KG1 (cell line): Measurements from ENCODE around the gene CFAP97.
"Not testable (repeated sequence)": the region's sequence is repeated elsewhere in the genome, so short reads cannot be mapped to it uniquely, and the experiment has no call there.

Source experiments
- DNase-seq: peaks from one replicate; lab custom pipeline; 2025; lab: John Stamatoyannopoulos, UW

Gene CFAP97

GRCh38 chr4:185222598-185222997 is 18.8 kb upstream of the CFAP97 start:
- DNase-seq = no peak

- no peak for DNase-seq
Measured at GRCh38 chr4:185221912-185222311, 18.1 kb upstream of the CFAP97 start.

DNA sequence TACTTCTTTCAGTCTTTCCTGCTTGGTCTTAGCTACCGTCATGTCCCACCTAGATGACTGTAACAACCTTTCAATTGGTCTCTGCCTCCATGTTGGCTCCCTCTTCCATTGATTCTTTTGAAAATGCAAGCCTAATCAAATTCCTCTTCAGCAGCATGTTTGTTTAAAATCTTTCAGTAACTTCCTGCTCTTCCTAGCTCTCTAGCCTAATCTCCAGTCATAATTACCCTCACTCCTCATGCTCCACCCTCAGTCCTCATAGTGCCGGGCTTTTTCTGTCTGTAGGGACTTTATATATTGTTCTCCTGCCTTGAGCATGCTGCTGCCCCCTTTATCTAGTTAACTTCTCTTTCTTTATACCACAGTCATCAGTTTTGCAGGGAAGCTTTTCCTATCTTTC is 17.7 kb upstream of the CFAP97 start:
- DNase-seq = no peak

GRCh38 chr4:185219551-185220344 is 15.9 kb upstream of the CFAP97 start:
- no peak for DNase-seq

DNA sequence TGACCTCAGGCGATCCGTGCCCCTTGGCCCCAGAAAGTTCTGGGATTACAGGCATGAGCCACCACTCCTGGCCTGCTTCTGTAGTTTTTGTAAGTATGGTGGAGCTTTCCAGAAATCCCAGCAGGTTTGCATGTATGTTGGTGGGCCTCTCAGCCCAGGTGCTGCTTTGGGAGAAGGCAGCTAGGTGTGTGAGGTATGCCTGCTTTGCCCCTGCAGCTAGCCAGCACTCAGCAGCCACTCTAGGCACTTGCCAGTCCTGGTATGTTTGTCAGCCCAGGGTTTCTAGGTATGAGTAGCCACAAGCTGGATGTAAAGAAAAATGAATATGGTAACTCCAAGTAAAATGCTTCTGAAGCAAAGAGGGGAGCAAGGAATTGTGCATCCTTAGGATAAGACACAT is 14.5 kb upstream of the CFAP97 start:
- DNase-seq = no peak

- DNase-seq = no peak
Measured at GRCh38 chr4:185217408-185217975, 13.7 kb upstream of the CFAP97 start.

DNA sequence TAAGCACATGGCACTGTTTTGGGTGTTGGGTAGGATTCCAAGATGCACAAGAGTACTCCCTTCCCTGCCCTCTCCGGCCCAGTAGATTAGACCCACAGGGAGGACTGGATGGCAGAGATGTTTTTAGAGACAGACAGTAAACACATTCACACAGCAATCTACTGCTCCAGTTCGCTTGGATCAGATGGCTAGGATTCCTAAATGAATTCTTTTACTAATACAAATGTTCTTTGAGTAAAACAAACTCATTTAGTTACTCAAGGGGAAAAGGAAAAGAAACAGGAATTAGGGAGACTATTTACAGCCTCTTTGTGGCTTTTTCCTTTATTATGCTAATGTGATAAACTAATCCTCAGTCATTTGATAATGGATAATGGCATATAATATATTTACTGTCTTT is 11.5 kb upstream of the CFAP97 start:
- DNase-seq = no peak

DNA sequence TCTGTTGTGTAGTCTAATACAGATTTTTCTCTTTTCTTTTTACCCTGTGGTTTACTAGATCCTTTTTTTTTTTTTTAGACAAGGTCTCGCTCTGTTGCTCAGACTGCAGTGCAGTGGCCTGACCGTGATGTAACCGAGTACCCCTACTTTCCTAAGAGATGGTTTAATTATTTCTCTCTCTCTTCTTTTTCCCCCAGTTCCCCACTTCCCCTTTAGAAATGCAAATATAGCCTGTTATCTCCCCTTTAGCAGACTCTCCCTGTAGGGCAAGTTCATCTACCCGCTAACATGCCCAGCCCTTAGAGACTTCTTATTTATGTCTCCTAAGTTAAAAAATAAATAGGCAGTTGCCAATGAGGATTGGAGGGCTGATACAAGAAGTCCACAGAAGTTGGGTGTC is 10.1 kb upstream of the CFAP97 start:
- no peak for DNase-seq

GRCh38 chr4:185212581-185212980 is 8.8 kb upstream of the CFAP97 start:
- DNase-seq = no peak

- DNase-seq = no peak
Measured at GRCh38 chr4:185211641-185212040, 7.8 kb upstream of the CFAP97 start.

DNA sequence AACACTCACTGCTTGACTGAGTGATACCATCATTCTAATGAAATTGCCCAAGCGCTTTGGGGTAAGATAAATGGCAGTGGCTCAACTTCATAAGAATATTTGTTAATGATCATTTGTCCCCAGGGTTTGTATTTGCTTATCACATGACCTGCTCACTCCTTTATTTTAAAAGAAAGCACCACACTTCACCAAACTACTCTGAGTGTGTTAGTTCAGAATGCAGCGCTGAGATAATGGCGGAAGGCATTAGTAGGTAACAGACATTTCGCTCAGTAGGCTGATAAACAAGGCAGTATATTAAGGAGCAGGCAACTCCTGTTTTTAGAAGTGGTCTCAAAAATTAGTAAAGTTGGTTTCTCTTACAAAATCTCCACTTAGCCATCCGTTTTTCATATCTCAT is 7.2 kb upstream of the CFAP97 start:
- no peak for DNase-seq

- no peak for DNase-seq
Measured at GRCh38 chr4:185210102-185210981, 6.5 kb upstream of the CFAP97 start.

- not testable (repeated sequence) for DNase-seq
Measured at GRCh38 chr4:185209852-185210101, 6.0 kb upstream of the CFAP97 start.

DNA sequence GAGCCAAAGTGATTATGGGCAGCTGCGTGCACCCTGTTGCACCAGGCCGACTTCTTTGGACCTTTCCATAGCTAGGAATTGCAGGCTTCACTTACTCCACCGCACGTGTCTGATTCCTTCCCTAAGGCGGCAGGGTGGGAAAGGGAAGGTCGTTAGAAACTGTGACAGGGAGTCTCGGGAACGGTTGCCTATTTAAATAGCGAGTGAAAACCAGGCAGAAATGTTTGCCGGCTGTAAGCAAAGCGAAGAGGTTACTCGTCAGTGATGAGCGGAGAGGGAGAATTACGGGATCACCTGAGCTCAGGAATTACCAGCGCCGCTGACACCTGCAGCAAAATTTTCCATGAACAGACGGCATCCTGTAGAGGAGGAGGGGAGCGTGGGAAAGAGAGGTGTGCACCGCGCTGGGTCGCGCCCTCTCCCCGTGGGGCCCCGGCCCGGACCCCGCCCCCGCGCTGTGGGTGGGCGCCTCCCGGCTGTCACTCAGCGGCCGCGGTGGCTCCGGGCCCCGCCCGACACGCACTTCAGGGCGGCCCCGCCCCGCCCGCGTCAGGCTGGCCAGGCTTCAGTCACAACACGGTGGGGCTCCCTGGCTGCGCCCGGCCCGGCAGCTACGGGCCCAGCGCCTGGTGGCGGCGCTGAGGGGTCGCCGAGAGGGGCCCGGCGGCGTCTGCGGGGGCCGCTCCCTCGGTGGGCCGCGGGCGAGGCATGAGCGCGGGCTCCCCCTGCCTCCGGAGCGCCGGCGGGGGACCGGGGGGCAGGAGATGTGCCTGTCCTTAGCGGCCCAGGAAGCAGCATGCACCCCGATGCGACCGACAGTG is 5.4 kb upstream of the CFAP97 start, which contains the start of gene SNX25:
Gene SNX25, plus strand, starts transcription at position 568 of the 821 bp plus-strand sequence. Its CDS starts 229 bp downstream, at position 797.
- no peak for DNase-seq

GRCh38 chr4:185207466-185207865 is 3.7 kb upstream of the CFAP97 start:
- DNase-seq = no peak

- DNase-seq = no peak
Measured at GRCh38 chr4:185205697-185206342, 2.0 kb upstream of the CFAP97 start.

DNA sequence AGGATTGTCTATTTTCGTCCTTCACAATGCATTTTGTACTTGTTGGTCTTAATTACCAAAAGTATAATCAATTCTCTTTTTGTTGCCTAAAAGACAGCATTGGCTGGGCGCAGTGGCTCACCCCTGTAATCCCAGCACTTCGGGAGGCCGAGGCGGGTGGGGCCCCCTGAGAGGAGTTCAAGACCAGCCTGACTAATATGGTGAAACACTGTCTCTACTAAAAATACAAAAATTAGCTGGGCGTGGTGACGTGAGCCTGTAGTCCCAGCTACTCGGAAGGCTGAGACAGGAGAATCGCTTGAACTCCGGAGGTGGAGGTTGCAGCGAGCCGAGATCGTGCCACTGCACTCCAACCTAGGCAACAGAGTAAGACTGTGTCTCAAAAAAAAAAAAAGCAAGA is 1.3 kb upstream of the CFAP97 start:
- not testable (repeated sequence) for DNase-seq

- DNase-seq = no peak
Measured at GRCh38 chr4:185204238-185204910, 574 bp upstream of the CFAP97 start.

GRCh38 chr4:185202984-185203485 is 765 bp downstream of the CFAP97 start:
- no peak for DNase-seq

DNA sequence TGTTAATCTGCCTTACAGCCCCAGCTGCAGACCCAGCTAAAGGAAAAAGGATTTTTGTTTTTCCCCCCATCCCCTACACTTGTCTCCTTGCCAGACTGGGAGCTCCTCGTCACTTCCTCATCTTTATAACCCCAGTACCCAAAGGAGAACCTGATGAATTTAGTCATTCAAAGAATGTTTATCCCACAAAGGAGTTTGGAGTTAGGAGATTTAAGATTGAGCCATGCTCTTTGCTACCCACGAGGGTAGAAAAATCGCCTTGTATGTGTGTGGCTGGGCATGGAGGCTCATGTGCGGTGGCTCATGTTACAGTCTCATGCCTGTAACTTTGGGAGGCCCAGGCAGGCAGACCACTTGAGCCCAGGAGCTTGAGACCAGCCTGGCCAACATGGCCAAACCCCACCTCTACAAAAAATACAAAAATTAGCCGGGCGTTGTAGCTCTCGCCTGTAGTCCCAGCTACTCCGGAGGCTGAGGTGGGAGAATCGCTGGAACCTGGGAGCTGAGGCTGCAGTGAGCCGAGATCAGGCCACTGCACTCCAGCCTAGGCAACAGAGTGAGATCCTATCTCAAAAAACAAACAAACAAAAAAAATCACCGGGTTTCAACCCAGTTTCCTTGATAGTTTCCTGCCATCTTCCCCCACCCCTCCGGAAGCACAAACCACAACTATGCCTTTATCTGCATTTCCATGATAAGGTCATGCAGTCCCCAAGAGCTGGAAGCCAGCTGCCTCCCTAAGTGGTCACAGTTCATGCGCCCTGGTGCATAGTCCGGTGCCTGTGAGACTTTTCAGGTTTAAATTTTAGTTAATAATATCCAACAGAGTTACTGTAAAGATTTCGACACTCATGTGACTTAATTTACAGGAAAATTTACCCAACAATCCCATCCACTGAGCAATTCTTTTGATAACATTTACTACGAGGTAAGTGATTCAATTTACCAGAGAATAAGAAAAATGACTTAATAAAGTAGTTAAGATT is 1.5 kb downstream of the CFAP97 start:
- no peak for DNase-seq
